ENCODE data around the gene DOCK8. TPM values are rescaled to one million over a fixed set of nuclear protein-coding genes. Genes with fewer than 3 reads are reported as not detected.

The DOCK8 gene
- total RNA-seq, 1 experiment from 2014 or later = 1.4 TPM

GRCh38 chr9:328453-328852 is 113.8 kb downstream of the DOCK8 start:
- H2BK15ac ChIP-seq (ENCODE audit: low read depth, low read length) = no peak overlapping the region
- H3K9me3 ChIP-seq (ENCODE audit: control insufficient read depth, low read depth, low read length) = no peaks in the 10 kb centered on the region
- TF ChIP-seq, protein P1, sequence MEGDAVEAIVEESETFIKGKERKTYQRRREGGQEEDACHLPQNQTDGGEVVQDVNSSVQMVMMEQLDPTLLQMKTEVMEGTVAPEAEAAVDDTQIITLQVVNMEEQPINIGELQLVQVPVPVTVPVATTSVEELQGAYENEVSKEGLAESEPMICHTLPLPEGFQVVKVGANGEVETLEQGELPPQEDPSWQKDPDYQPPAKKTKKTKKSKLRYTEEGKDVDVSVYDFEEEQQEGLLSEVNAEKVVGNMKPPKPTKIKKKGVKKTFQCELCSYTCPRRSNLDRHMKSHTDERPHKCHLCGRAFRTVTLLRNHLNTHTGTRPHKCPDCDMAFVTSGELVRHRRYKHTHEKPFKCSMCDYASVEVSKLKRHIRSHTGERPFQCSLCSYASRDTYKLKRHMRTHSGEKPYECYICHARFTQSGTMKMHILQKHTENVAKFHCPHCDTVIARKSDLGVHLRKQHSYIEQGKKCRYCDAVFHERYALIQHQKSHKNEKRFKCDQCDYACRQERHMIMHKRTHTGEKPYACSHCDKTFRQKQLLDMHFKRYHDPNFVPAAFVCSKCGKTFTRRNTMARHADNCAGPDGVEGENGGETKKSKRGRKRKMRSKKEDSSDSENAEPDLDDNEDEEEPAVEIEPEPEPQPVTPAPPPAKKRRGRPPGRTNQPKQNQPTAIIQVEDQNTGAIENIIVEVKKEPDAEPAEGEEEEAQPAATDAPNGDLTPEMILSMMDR (conservative IDR thresholded peaks at IDR 0.05) = no peak
- no peak overlapping the region for H3T11ph ChIP-seq (ENCODE audit: low read length)
- no peak for DNase-seq
- H4K5ac ChIP-seq (ENCODE audit: insufficient read length, low read depth, low read length) = no peak overlapping the region
- no peak overlapping the region for H3K4ac ChIP-seq (ENCODE audit: low read depth, low read length)
- Mint-ChIP-seq H3K36me3 (ENCODE audit: insufficient read depth in 1 of 3, low read depth in 3 of 3) (no peaks in the 10 kb centered on the region), H3K9me3 (no peaks in the 10 kb centered on the region; a peak in 1 of 5 replicates), H3K27ac (no peak overlapping the region), H3K4me3 (no peak overlapping the region), H3K4me1 (peaks cover 39 to 40% of the 10 kb centered on the region in 2 experiments), H3K27me3 (ENCODE audit: low read depth) (peaks cover 6% of the 10 kb centered on the region)
- no CpG with 5 or more reads among the region's 3 CpGs for WGBS (ENCODE audit: extremely low coverage, insufficient read length, low lambda C conversion rate)
- no peak overlapping the region for H2BK20ac ChIP-seq (ENCODE audit: low read depth, low read length, poor library complexity, severe bottlenecking)
- no peak overlapping the region for H2BK5ac ChIP-seq (ENCODE audit: insufficient read length, low read length)
- no peak overlapping the region for H3K9ac ChIP-seq (ENCODE audit: extremely low read depth, insufficient read length, low read length)
- H3K4me2 ChIP-seq (ENCODE audit: insufficient read depth, insufficient read length, low read length) = no peak overlapping the region
- no peaks in the 10 kb centered on the region for H3K79me2 ChIP-seq (ENCODE audit: insufficient read depth, low read length)
- H2AK5ac ChIP-seq (ENCODE audit: insufficient read length, low read length) = no peak overlapping the region
- no peak overlapping the region for H2BK120ac ChIP-seq (ENCODE audit: low read depth, low read length, poor library complexity, severe bottlenecking)
- H3K18ac ChIP-seq (ENCODE audit: insufficient read length, low read depth, low read length) = no peak overlapping the region
- H2AFZ ChIP-seq (ENCODE audit: low read length) = no peak overlapping the region
- H3K27me3 ChIP-seq (ENCODE audit: insufficient read depth, low read length) = no peaks in the 10 kb centered on the region
- H4K91ac ChIP-seq (ENCODE audit: insufficient read length, low read depth, low read length) = no peak overlapping the region
- no peaks in the 10 kb centered on the region for H3K23me2 ChIP-seq (ENCODE audit: insufficient read length, low read depth, low read length, poor library complexity, severe bottlenecking)
- H4K20me1 ChIP-seq (ENCODE audit: control insufficient read depth, insufficient read depth, insufficient read length) = no peaks in the 10 kb centered on the region
- no peak overlapping the region for H2BK12ac ChIP-seq (ENCODE audit: insufficient read length, low read depth, low read length)
- no peak overlapping the region for H3K27ac ChIP-seq (ENCODE audit: insufficient read length, low read depth, low read length)
- no peak overlapping the region for H4K8ac ChIP-seq (replicated peaks; ENCODE audit: insufficient read length, low read depth, low read length)
- H3K23ac ChIP-seq (ENCODE audit: insufficient read length, low read depth, low read length) = no peak overlapping the region
- no peak overlapping the region for H3K14ac ChIP-seq (ENCODE audit: insufficient read depth, low read length)
- H3K56ac ChIP-seq (ENCODE audit: insufficient read length, low read depth, low read length) = no peak overlapping the region
- no peaks in the 10 kb centered on the region for H3K79me1 ChIP-seq (ENCODE audit: insufficient read depth, low read depth, low read length, poor library complexity, severe bottlenecking)
- peaks cover 5% of the 10 kb centered on the region; the same call in 1 of the 2 replicates for H3K4me1 ChIP-seq (ENCODE audit: insufficient read depth, low read length)
